Lung (tissue), 12 donors: ENCODE results near the gene DCLK1. TPM values are rescaled to one million over a fixed set of nuclear protein-coding genes. Genes with fewer than 3 reads are reported as not detected.

Source experiments
- ATAC-seq: fragments of 200-7000 bp; cut with Tn5 transposase; one replicate; pipeline ENCODE4 v1.9.1; 2020; ENCODE audit warnings: moderate number of reproducible peaks; ENCODE audit not compliant: insufficient read depth, low FRiP score
- DNase-seq, 3 donors: peaks; one replicate each; pipeline ENCODE4 v3.0.0-alpha.2; 2013 to 2017
- H3K27ac ChIP-seq, 2 donors: one replicate each; pipeline ENCODE4 v1.5.1; 2013; ENCODE audit warnings: mild to moderate bottlenecking in 2 of 2, moderate library complexity in 2 of 2, control low read depth in 1 of 2, inconsistent platforms in 1 of 2, low read depth in 1 of 2, low read length in 1 of 2
- H3K27me3 ChIP-seq, 3 donors: one replicate each; pipeline ENCODE4 v1.5.1; 2013; ENCODE audit warnings: low read length in 2 of 3; ENCODE audit not compliant: control insufficient read depth in 3 of 3, insufficient read depth in 3 of 3
- H3K36me3 ChIP-seq, 4 donors: one replicate each; pipeline ENCODE4 v1.5.1; 2013; ENCODE audit warnings: low read length in 4 of 4, mild to moderate bottlenecking in 1 of 4, moderate library complexity in 1 of 4; ENCODE audit not compliant: control insufficient read depth in 4 of 4, insufficient read depth in 4 of 4
- H3K4me1 ChIP-seq, 5 donors: one replicate each; pipeline ENCODE4 v1.5.1; 2013; ENCODE audit warnings: low read length in 5 of 5, mild to moderate bottlenecking in 2 of 5, moderate library complexity in 1 of 5; ENCODE audit not compliant: control insufficient read depth in 5 of 5, insufficient read depth in 5 of 5
- H3K4me3 ChIP-seq: one replicate; pipeline ENCODE4 v1.5.1; 2013; ENCODE audit warnings: mild to moderate bottlenecking, control low read depth, moderate library complexity
- H3K9ac ChIP-seq, 2 donors: one replicate each; pipeline ENCODE4 v1.5.1; 2013; ENCODE audit warnings: low read length in 2 of 2, control low read depth in 1 of 2; ENCODE audit not compliant: insufficient read depth in 1 of 2
- H3K9me3 ChIP-seq, 4 donors: one replicate each; pipeline ENCODE4 v1.5.1; 2013; ENCODE audit warnings: low read length in 3 of 4, mild to moderate bottlenecking in 1 of 4, moderate library complexity in 1 of 4; ENCODE audit not compliant: control insufficient read depth in 4 of 4, insufficient read depth in 3 of 4
- WGBS, 2 donors: extraction: QIAGEN DNeasy Blood & Tissue Kit; methylation state at CpG; one replicate each; pipeline ENCODE4 v1.1.7; 2013; 5-methylcytosine and 5-hydroxymethylcytosine counted together
- polyA plus RNA-seq, 2 donors: library from polyadenylated mRNA; stranded (reverse); fragments of 200-250 nt; gene quantifications; one replicate each; pipeline ENCODE4 v1.2.1, GENCODE V29; 2013
- total RNA-seq, 2 donors: library from RNA; depleted of rRNA in 1 of 2; stranded (reverse); fragments of >200 nt in 1 of 2; gene quantifications; one replicate each; pipeline ENCODE4 v1.2.1, GENCODE V29; 2014 to 2021
- TF ChIP-seq, protein P1 (sequence below): IDR thresholded peaks from 2 replicates; pipeline ENCODE4 v1.5.1; 2012; ENCODE audit warnings: mild to moderate bottlenecking; ENCODE audit errors: control extremely low read depth, extremely low read depth
- donor health status: control.
- donor health status: control.
- donor health status: Bipolar disorder and iron deficiency.
- donor health status: healthy.
- donor health status: DM: yes; HTN: yes; CAD: no.

The DCLK1 gene
- total and polyA plus RNA-seq, 4 donors = 1.2 to 23.5 (median 7.0) TPM

DNA sequence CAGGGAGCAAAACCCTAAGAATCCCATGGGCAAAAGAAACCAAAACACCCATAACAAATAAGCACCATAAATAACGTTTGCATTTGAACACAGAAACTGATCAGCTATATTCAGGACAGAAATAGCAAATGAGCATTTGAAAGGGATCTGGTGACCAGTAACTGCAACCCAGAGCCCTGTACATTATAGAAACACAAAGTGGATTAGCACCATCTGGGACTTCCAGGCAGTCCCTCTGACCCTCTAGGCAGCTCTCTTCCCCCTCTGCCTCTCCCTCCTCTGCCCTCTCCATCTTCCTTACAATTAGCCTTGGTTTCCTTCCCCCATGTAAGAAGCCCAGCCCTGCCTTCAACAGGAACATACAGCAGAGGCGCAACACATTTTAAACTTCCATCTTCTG is 215.0 kb downstream of the DCLK1 start:
- DNase-seq (no peak), ATAC-seq (no peak)
- H3K9ac ChIP-seq = no peak overlapping the region
- H3K27me3 ChIP-seq = no peaks in the 10 kb centered on the region
- no peak overlapping the region for H3K4me3 ChIP-seq
- no peaks in the 10 kb centered on the region for H3K36me3 ChIP-seq
- 63 to 65% methylated on average over 2 of the region's 2 CpGs for WGBS, 2 donors
- H3K9me3 ChIP-seq = no peaks in the 10 kb centered on the region
- TF ChIP-seq, protein P1, sequence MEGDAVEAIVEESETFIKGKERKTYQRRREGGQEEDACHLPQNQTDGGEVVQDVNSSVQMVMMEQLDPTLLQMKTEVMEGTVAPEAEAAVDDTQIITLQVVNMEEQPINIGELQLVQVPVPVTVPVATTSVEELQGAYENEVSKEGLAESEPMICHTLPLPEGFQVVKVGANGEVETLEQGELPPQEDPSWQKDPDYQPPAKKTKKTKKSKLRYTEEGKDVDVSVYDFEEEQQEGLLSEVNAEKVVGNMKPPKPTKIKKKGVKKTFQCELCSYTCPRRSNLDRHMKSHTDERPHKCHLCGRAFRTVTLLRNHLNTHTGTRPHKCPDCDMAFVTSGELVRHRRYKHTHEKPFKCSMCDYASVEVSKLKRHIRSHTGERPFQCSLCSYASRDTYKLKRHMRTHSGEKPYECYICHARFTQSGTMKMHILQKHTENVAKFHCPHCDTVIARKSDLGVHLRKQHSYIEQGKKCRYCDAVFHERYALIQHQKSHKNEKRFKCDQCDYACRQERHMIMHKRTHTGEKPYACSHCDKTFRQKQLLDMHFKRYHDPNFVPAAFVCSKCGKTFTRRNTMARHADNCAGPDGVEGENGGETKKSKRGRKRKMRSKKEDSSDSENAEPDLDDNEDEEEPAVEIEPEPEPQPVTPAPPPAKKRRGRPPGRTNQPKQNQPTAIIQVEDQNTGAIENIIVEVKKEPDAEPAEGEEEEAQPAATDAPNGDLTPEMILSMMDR = no peak
- peaks cover 0 to 5% (median 0%) of the 10 kb centered on the region in 5 donors for H3K4me1 ChIP-seq
- H3K27ac ChIP-seq = no peak overlapping the region

GRCh38 chr13:35914662-35915061 is 216.5 kb downstream of the DCLK1 start:
- no peak for DNase-seq
- WGBS, 2 donors = 63 to 75% methylated on average over 1 of the region's 1 CpG
- no peaks in the 10 kb centered on the region for H3K9me3 ChIP-seq
- TF ChIP-seq, protein P1 = no peak
- no peak overlapping the region for H3K4me3 ChIP-seq
- H3K27ac ChIP-seq = no peak overlapping the region
- H3K27me3 ChIP-seq = no peaks in the 10 kb centered on the region
- ATAC-seq = no peak
- H3K4me1 ChIP-seq = peaks cover 0 to 5% (median 0%) of the 10 kb centered on the region in 5 donors
- H3K36me3 ChIP-seq = no peaks in the 10 kb centered on the region
- no peak overlapping the region for H3K9ac ChIP-seq

DNA sequence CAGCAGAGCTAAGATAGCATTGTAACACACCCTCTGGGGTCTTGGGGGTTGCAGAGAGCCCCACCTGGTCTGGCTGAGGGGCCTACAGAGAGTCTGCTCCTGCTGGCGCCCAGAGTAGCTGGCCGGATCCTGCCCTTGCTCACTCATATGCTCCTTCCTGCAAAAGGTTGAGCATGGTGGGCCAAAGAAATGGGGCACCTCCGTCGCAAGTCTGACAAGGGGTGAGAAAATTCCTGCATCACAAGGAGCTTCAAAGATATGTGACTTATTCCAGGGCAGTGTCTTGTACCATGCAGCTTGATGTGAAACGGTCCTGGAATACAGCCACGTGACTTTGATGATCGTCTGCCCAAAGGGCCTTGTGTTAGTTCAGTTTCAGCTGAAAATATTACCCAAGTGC is 218.3 kb downstream of the DCLK1 start:
- no peak for DNase-seq
- no peaks in the 10 kb centered on the region for H3K36me3 ChIP-seq
- ATAC-seq = no peak
- WGBS, 2 donors = 82 to 85% methylated on average over 7 of the region's 7 CpGs
- peaks cover 0 to 5% (median 0%) of the 10 kb centered on the region in 5 donors for H3K4me1 ChIP-seq
- TF ChIP-seq, protein P1 = no peak
- H3K4me3 ChIP-seq = no peak overlapping the region
- H3K9me3 ChIP-seq = no peaks in the 10 kb centered on the region
- H3K9ac ChIP-seq = no peak overlapping the region
- H3K27ac ChIP-seq = no peak overlapping the region
- H3K27me3 ChIP-seq = no peaks in the 10 kb centered on the region

DNA sequence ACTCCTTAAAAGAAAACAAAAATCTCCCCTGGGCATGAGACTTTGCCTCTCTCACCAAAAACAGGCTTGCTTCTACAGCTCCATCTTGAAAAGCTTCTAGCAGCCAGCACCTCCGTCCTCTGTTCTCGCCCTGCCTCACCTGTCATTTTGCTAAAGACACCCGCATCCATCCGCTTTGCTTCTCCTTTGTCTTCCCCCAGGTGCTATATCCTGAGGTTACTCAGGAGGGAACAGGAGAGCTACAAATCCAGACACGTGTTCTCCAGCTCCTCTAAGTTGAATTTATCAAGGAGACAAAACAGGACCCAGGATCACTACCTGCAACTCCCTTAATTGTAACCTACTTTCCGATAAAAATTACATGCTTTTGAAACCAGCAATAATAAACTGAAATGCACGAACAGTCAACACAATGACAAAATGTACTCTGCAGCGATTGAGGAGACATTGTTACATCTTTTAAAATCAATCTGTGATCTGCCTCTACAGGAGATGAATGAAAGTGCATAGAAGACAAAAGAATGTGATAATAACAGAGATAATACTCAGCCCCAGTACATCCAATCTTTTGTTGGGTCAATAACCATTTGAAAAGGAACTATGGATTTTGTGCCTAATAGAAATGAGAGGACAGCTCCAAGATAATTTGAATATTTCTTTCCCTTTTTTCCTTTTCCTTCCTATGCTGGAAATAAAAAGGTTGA is 221.2 kb downstream of the DCLK1 start:
- H3K36me3 ChIP-seq = no peaks in the 10 kb centered on the region
- DNase-seq (no peak), ATAC-seq (no peak)
- 75 to 87% methylated on average over 8 of the region's 8 CpGs for WGBS, 2 donors
- H3K4me1 ChIP-seq = no peaks in the 10 kb centered on the region
- H3K27me3 ChIP-seq = no peaks in the 10 kb centered on the region
- H3K4me3 ChIP-seq = no peak overlapping the region
- no peak overlapping the region for H3K27ac ChIP-seq
- H3K9me3 ChIP-seq = no peaks in the 10 kb centered on the region
- TF ChIP-seq, protein P1 = no peak
- H3K9ac ChIP-seq = no peak overlapping the region
